Neural cell (in vitro differentiated cells): Measurements from ENCODE around the gene MGME1.

Experiments
- POLR2AphosphoS5 ChIP-seq: IDR thresholded peaks from 2 replicates; pipeline ENCODE4 v1.6.1; 2012
- RAD21 ChIP-seq: fragments of 450-650 bp; conservative IDR thresholded peaks from 2 replicates; pipeline ENCODE4 v1.6.1; 2014; ENCODE audit warnings: antibody characterized with exemption, mild to moderate bottlenecking, moderate library complexity

DNA sequence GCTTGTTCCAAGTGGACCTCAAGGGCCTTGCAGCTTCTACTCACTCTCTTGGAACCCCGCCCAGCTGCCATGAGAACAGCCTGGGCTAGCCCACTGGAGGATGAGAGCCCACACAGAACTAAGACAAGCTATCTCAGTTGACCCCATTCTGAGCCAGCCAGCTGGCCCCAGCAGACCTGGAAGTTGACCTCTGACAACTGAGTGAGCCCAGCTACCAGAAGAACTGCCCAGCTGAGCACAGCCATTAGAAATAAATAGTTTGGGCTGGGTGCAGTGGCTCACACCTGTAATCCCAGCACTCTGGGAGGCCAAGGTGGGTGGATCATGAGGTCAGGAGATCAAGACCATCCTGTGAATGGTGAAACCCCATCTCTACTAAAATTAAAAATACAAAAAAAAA is 37.3 kb upstream of the MGME1 start:
- TF ChIP-seq RAD21 (no peak), POLR2AphosphoS5 (no peak)
